Epidermal melanocyte (primary cell): ENCODE measurements around the gene PDXP.
"Not testable (repeated sequence)": the region's sequence is repeated elsewhere in the genome, so short reads cannot be mapped to it uniquely, and the experiment has no call there.

Experiments
- DNase-seq: peaks from one replicate; pipeline ENCODE4 v3.0.0; 2011; ENCODE audit warnings: low spot score; ENCODE audit not compliant: insufficient read length

The PDXP gene

GRCh38 chr22:37674951-37675929, 16.7 kb downstream of the PDXP start, which contains the start of gene LGALS1:
LGALS1 (plus strand) TSS chr22:37675636; CDS start chr22:37675703, 67 bp downstream.
- peak; percentile 74 for DNase-seq

GRCh38 chr22:37675930-37676735, 17.6 kb downstream of the PDXP start:
- DNase-seq, result no peak

GRCh38 chr22:37676736-37677492, 18.4 kb downstream of the PDXP start:
- DNase-seq, result no peak

GRCh38 chr22:37677493-37677974, 19.0 kb downstream of the PDXP start:
- DNase-seq, result no peak

- no peak for DNase-seq
Observed at GRCh38 chr22:37678372-37678771, 19.8 kb downstream of the PDXP start.

- no peak for DNase-seq
Observed at GRCh38 chr22:37679670-37680069, 21.1 kb downstream of the PDXP start.

GRCh38 chr22:37680191-37680851, 21.8 kb downstream of the PDXP start:
- DNase-seq, result no peak

GRCh38 chr22:37681001-37681424, 22.5 kb downstream of the PDXP start:
- no peak for DNase-seq

GRCh38 chr22:37681556-37682049, 23.1 kb downstream of the PDXP start:
- no peak for DNase-seq

GRCh38 chr22:37684803-37685615, 26.5 kb downstream of the PDXP start:
- DNase-seq, result no peak

GRCh38 chr22:37686002-37686982, 27.8 kb downstream of the PDXP start, which contains the start of gene NOL12:
NOL12 (plus strand) TSS chr22:37686343; CDS start chr22:37686393, 50 bp downstream.
- DNase-seq, result peak; percentile 53

- DNase-seq, result no peak
Observed at GRCh38 chr22:37690407-37690806, 31.9 kb downstream of the PDXP start.

GRCh38 chr22:37690901-37691504, 32.5 kb downstream of the PDXP start:
- no peak for DNase-seq

- DNase-seq, result no peak
Observed at GRCh38 chr22:37692627-37693285, 34.2 kb downstream of the PDXP start.

- not testable (repeated sequence) for DNase-seq
Observed at GRCh38 chr22:37694131-37694530, 35.6 kb downstream of the PDXP start.

GRCh38 chr22:37696260-37696656, 37.7 kb downstream of the PDXP start:
- DNase-seq, result not testable (repeated sequence)
